Endothelial cell of umbilical vein (primary cell): Measurements from ENCODE around the gene RDX. TPM values are rescaled to one million over a fixed set of nuclear protein-coding genes. Genes with fewer than 3 reads are reported as not detected.

Experiments used
- BruUV-seq: library from RNA; stranded (reverse); fragments of 400-500 nt; replicated peaks from 2 replicates; lab custom pipeline; 2021; lab: Mats Ljungman, UMichigan
- CTCF ChIA-PET: fragments of 300-600, 350-600 bp; sonication (Branson Sonifier 250); formaldehyde crosslinking; loops from one replicate; lab custom pipeline; 2021; ENCODE audit warnings: antibody characterized with exemption, inconsistent platforms; lab: Charles Lee
- POLR2A ChIA-PET: fragments of 300-600, 350-600 bp; sonication (Branson Sonifier 250); formaldehyde crosslinking; loops from one replicate; lab custom pipeline; 2021; ENCODE audit warnings: antibody characterized with exemption, inconsistent platforms; lab: Charles Lee
- DNase-seq: peaks from one replicate; pipeline ENCODE4 v3.0.0-alpha.2; 2011; ENCODE audit warnings: low read depth, low spot score
- FAIRE-seq: peaks from 2 replicates; lab custom pipeline; 2011; peaks lifted over from hg19 to GRCh38; lab: Jason Lieb, UNC
- H2AFZ ChIP-seq: 2 replicates; pipeline ENCODE4 v1.6.0; 2012; ENCODE audit warnings: low read depth, low read length, control low read depth, inconsistent platforms
- H3K27ac ChIP-seq: 2 replicates; pipeline ENCODE4 v1.5.1; 2011; ENCODE audit warnings: low read depth, mild to moderate bottlenecking, control low read depth, low read length, moderate library complexity; ENCODE audit not compliant: insufficient read depth
- H3K27me3 ChIP-seq, 2 experiments: 2 replicates each; pipeline versions ENCODE4 v1.6.0 to v1.6.1; 2011; ENCODE audit warnings: low read length in 2 of 2, mixed read lengths in 1 of 2; ENCODE audit not compliant: control insufficient read depth in 2 of 2, insufficient read depth in 2 of 2
- H3K36me3 ChIP-seq, 2 experiments: 2 replicates in 1 of 2; 3 replicates in 1 of 2; pipeline ENCODE4 v1.5.1; 2011; ENCODE audit warnings: low read length in 2 of 2, mild to moderate bottlenecking in 1 of 2, moderate library complexity in 1 of 2; ENCODE audit not compliant: control insufficient read depth in 2 of 2, insufficient read depth in 2 of 2; ENCODE audit errors: extremely low read depth in 1 of 2
- H3K4me1 ChIP-seq: 3 replicates; pipeline ENCODE4 v1.5.1; 2011; ENCODE audit warnings: mild to moderate bottlenecking, low read length; ENCODE audit not compliant: control insufficient read depth, insufficient read depth; ENCODE audit errors: extremely low read depth
- H3K4me2 ChIP-seq: 2 replicates; pipeline ENCODE4 v1.6.1; 2011; ENCODE audit warnings: low read length, control low read depth, mixed read lengths; ENCODE audit not compliant: insufficient read depth
- H3K4me3 ChIP-seq, 3 experiments: fragments of 200-600 bp in 1 of 3; sonication (generic), shearing (Covaris generic) in 1 of 3; replicated peaks in 1 of 3; 2 replicates each; pipeline ENCODE4 v1.5.1; 2011 to 2016; ENCODE audit warnings: control low read depth in 3 of 3, low read length in 3 of 3, mild to moderate bottlenecking in 2 of 3, inconsistent platforms in 1 of 3, low read depth in 1 of 3, moderate library complexity in 1 of 3; ENCODE audit not compliant: insufficient read depth in 1 of 3
- H3K79me2 ChIP-seq: 2 replicates; pipeline ENCODE4 v1.6.0; 2012; ENCODE audit warnings: low read length, inconsistent platforms; ENCODE audit not compliant: control insufficient read depth, insufficient read depth
- H3K9ac ChIP-seq: replicated peaks from 2 replicates; pipeline ENCODE3; 2011; ENCODE audit warnings: low read length, control low read depth; ENCODE audit not compliant: insufficient read depth; ENCODE audit errors: extremely low read depth
- H3K9me1 ChIP-seq: replicated peaks from 3 replicates; pipeline ENCODE4 v1.6.0; 2011; ENCODE audit warnings: mild to moderate bottlenecking, low read length; ENCODE audit not compliant: control insufficient read depth, insufficient read depth; ENCODE audit errors: extremely low read depth
- H3K9me3 ChIP-seq: replicated peaks from 2 replicates; pipeline ENCODE4 v1.5.1; 2012; ENCODE audit warnings: low read length, inconsistent platforms; ENCODE audit not compliant: control insufficient read depth, insufficient read depth
- H4K20me1 ChIP-seq: replicated peaks from 2 replicates; pipeline ENCODE3; 2011; ENCODE audit warnings: mild to moderate bottlenecking, low read length; ENCODE audit not compliant: control insufficient read depth, insufficient read depth; ENCODE audit errors: extremely low read depth
- CTCF ChIP-seq, 2 donors: IDR thresholded peaks; 1 replicate in 1 of 2; 2 replicates in 1 of 2; pipeline ENCODE4 v1.5.1; 2011; ENCODE audit warnings: low read length in 2 of 2, mild to moderate bottlenecking in 2 of 2, moderate library complexity in 2 of 2, control low read depth in 1 of 2, inconsistent platforms in 1 of 2, low read depth in 1 of 2; ENCODE audit not compliant: insufficient read depth in 1 of 2; ENCODE audit errors: extremely low read depth in 1 of 2
- EZH2 ChIP-seq: IDR thresholded peaks from 2 replicates; pipeline ENCODE4 v1.6.1; 2012; ENCODE audit warnings: borderline replicate concordance, low read depth, mild to moderate bottlenecking, moderate library complexity, low read length, inconsistent platforms; ENCODE audit not compliant: severe bottlenecking
- FOS ChIP-seq: IDR thresholded peaks from 2 replicates; pipeline ENCODE4 v1.6.1; 2011; ENCODE audit warnings: mild to moderate bottlenecking, low read length, moderate library complexity, borderline replicate concordance; ENCODE audit not compliant: insufficient read depth
- GATA2 ChIP-seq: IDR thresholded peaks from 2 replicates; pipeline ENCODE4 v1.7.0; 2011; ENCODE audit warnings: low read depth, mild to moderate bottlenecking, moderate library complexity, mixed read lengths, low read length; ENCODE audit not compliant: insufficient read length, insufficient read depth
- JUN ChIP-seq: IDR thresholded peaks from 2 replicates; pipeline ENCODE4 v1.6.1; 2011; ENCODE audit warnings: borderline replicate concordance, low read depth; ENCODE audit not compliant: insufficient read length, insufficient read depth
- MAX ChIP-seq: IDR thresholded peaks from 2 replicates; pipeline ENCODE4 v1.6.1; 2011; ENCODE audit not compliant: insufficient read depth, insufficient read length
- MYC ChIP-seq: IDR thresholded peaks from one replicate; pipeline ENCODE4 v1.6.1; 2011; ENCODE audit warnings: mild to moderate bottlenecking, low read depth, low read length
- POLR2A ChIP-seq: IDR thresholded peaks from 2 replicates; pipeline ENCODE4 v1.6.1; 2012; ENCODE audit warnings: low read depth, mild to moderate bottlenecking, control low read depth, low read length
- POLR2AphosphoS5 ChIP-seq: IDR thresholded peaks from 2 replicates; pipeline ENCODE4 v1.6.1; 2012; ENCODE audit warnings: low read depth, mild to moderate bottlenecking, control low read depth, low read length, moderate library complexity; ENCODE audit not compliant: insufficient read depth
- dilution Hi-C: fragments of 300-500 bp; cut with MboI; formaldehyde crosslinking; loops from one replicate; pipeline ENCODE4 v1.15.0; 2019; ENCODE audit warnings: low sequenced_read_pairs; ENCODE audit not compliant: extremely low pct_ligation_motif_present
- intact Hi-C: fragments of 100-400 bp; cut with micrococcal nuclease; formaldehyde crosslinking; loops from one replicate; pipeline ENCODE4 v1.10.0; 2022
- polyA plus RNA-seq, 4 experiments: library from polyadenylated mRNA; depleted of rRNA in 3 of 4; stranded (reverse) in 3 of 4; unstranded in 1 of 4; fragments of >200 nt; gene quantifications; 2 replicates each; pipeline versions ENCODE4 v1.2.1 to v1.2.3, GENCODE V29; 2011 to 2012; ENCODE audit warnings: missing spikeins in 1 of 4
- total RNA-seq: library from RNA; stranded (reverse); gene quantifications from 2 replicates; pipeline ENCODE4 v1.2.3, GENCODE V29; 2021

Gene RDX
- total and polyA plus RNA-seq, 2 donors (not counting 3 experiments of a cell fraction or from before 2014, with no cell fraction given): 47.9 to 280 TPM

- no peak for FAIRE-seq
- dilution Hi-C loops (no loop called here), intact Hi-C loops (loop anchor here (2.0 kb wide), 1 partner anchor 25 kb away; no protein-coding TSS in a partner anchor)
- no peak overlapping the region for H3K4me3 ChIP-seq
- H3K27ac ChIP-seq: no peak overlapping the region
- no peaks in the 10 kb centered on the region for H3K9me1 ChIP-seq
- no peaks in the 10 kb centered on the region for H3K9me3 ChIP-seq
- no peaks in the 10 kb centered on the region for H3K27me3 ChIP-seq
- no TSS peak for BruUV-seq
- DNase-seq: no peak
- H3K36me3 ChIP-seq: no peaks in the 10 kb centered on the region
- peaks cover 11% of the 10 kb centered on the region for H3K4me1 ChIP-seq
- H3K4me2 ChIP-seq: no peak overlapping the region
- ChIA-PET POLR2A (no interaction called here), CTCF (interaction anchor here (1.2 to 1.7 kb wide), 3 partner anchors 12 to 16 kb away, joined by 3 to 5 read pairs (median 3); no protein-coding TSS in a partner anchor)
- no peak overlapping the region for H2AFZ ChIP-seq
- no peaks in the 10 kb centered on the region for H4K20me1 ChIP-seq
- no peak overlapping the region for H3K9ac ChIP-seq
- TF ChIP-seq CTCF (IDR thresholded peaks at IDR 0.05; ENCODE audit: extremely low read depth in 1 of 2, insufficient read depth in 1 of 2, low read depth in 1 of 2, low read length in 2 of 2) (no peak), POLR2AphosphoS5 (no peak), MYC (no peak), MAX (no peak), POLR2A (no peak), GATA2 (no peak), EZH2 (no peak), JUN (no peak), FOS (no peak)
- H3K79me2 ChIP-seq: no peaks in the 10 kb centered on the region
These were observed 110.8 kb downstream of the RDX start for GRCh38 chr11:110185599-110185998.
